Natural killer cell (primary cell): ENCODE data around the gene ANKRD28. TPM values are rescaled to one million over a fixed set of nuclear protein-coding genes. Genes with fewer than 3 reads are reported as not detected.

ENCODE experiments used
- ATAC-seq, 3 donors: fragments of 150-1000 bp in 2 of 3; fragments of 200-7000 bp in 1 of 3; cut with Tn5 transposase; 1 replicate in 1 of 3; 2 replicates in 2 of 3; pipeline ENCODE4 v1.10.0; 2021; ENCODE audit warnings: mild to moderate bottlenecking in 2 of 3, moderate library complexity in 2 of 3
- DNase-seq, 2 donors: peaks; one replicate each; pipeline versions ENCODE4 v3.0.0 to v3.0.0-alpha.2; 2013 to 2021; ENCODE audit warnings: mixed read lengths in 1 of 2
- H3K27ac ChIP-seq: one replicate; pipeline ENCODE4 v1.5.1; 2013; ENCODE audit warnings: mild to moderate bottlenecking, low read length
- H3K27me3 ChIP-seq: one replicate; pipeline ENCODE4 v1.6.1; 2013; ENCODE audit warnings: low read length; ENCODE audit not compliant: control insufficient read depth, insufficient read depth
- H3K36me3 ChIP-seq: one replicate; pipeline ENCODE4 v1.6.1; 2013; ENCODE audit warnings: low read length; ENCODE audit not compliant: control insufficient read depth, insufficient read depth
- H3K4me1 ChIP-seq: one replicate; pipeline ENCODE4 v1.6.1; 2013; ENCODE audit warnings: low read length; ENCODE audit not compliant: control insufficient read depth, insufficient read depth
- H3K4me3 ChIP-seq: one replicate; pipeline ENCODE4 v1.5.1; 2013; ENCODE audit warnings: low read length
- H3K9me3 ChIP-seq: one replicate; pipeline ENCODE4 v1.6.1; 2013; ENCODE audit warnings: low read length; ENCODE audit not compliant: control insufficient read depth, insufficient read depth
- H3K27ac Mint-ChIP-seq, 2 donors: one replicate each; pipeline ENCODE4 v1.8.0; 2022; ENCODE audit warnings: mild to moderate bottlenecking in 2 of 2, mixed read lengths in 2 of 2, moderate library complexity in 1 of 2
- H3K27me3 Mint-ChIP-seq, 2 donors: one replicate each; pipeline ENCODE4 v1.8.0; 2022; ENCODE audit warnings: low read depth in 2 of 2, mixed read lengths in 2 of 2
- H3K36me3 Mint-ChIP-seq: one replicate; pipeline ENCODE4 v1.8.0; 2022; ENCODE audit warnings: mixed read lengths
- H3K4me1 Mint-ChIP-seq, 2 donors: one replicate each; pipeline ENCODE4 v1.8.0; 2022; ENCODE audit warnings: mixed read lengths in 2 of 2
- H3K4me3 Mint-ChIP-seq: one replicate; pipeline ENCODE4 v1.8.0; 2022; ENCODE audit warnings: mild to moderate bottlenecking, moderate library complexity, mixed read lengths
- H3K9me3 Mint-ChIP-seq, 2 donors: one replicate each; pipeline ENCODE4 v1.8.0; 2022; ENCODE audit warnings: mixed read lengths in 2 of 2
- CTCF ChIP-seq: fragments of 200-600 bp; IDR thresholded peaks from one replicate; pipeline ENCODE4 v1.8.0; 2022; ENCODE audit warnings: antibody characterized with exemption
- WGBS: methylation state at CpG from one replicate; pipeline ENCODE4 v1.1.7; 2013; ENCODE audit warnings: missing lambda C conversion rate; ENCODE audit not compliant: insufficient coverage; 5-methylcytosine and 5-hydroxymethylcytosine counted together
- intact Hi-C: fragments of 100-400 bp; cut with micrococcal nuclease; formaldehyde crosslinking; loops from one replicate; pipeline ENCODE4 v1.14.2; 2022
- total RNA-seq, 4 donors: library from RNA; stranded (reverse); fragments of 120-200 nt in 1 of 4; gene quantifications; one replicate each; pipeline versions ENCODE4 v1.2.3 to v1.2.4, GENCODE V29; 2013 to 2022

The ANKRD28 gene
- total RNA-seq, 3 donors from 2014 or later (not counting 1 experiment from before 2014, with no cell fraction given) = 58.0 to 99.7 (median 91.7) TPM

DNA sequence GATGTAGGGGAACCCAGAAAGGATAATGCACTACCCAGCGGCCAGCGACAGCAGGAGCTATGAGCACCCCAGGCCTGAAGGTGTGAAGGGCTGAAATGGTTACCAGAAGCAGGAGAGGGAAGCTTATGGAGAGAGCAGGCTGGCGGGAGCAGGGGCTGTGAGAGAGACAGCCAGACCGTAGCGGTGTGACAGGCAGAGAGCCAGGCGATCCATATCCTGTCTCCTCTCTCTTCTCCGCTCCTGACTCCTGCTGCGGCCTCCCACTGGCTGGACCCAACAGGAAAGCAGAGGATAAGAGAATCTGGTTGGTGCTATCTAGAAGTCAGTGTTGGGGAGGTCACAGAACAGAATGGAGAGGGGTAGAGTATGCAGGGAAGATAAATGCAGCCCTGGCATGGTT, 146.4 kb downstream of the ANKRD28 start:
- H3K36me3 Mint-ChIP-seq = peaks cover 6% of the 10 kb centered on the region
- no peak overlapping the region for H3K27ac ChIP-seq
- 94% methylated on average over 8 of the region's 8 CpGs for WGBS
- H3K4me1 ChIP-seq = peaks cover 31% of the 10 kb centered on the region
- no peaks in the 10 kb centered on the region for H3K27me3 ChIP-seq
- no peak overlapping the region for H3K27ac Mint-ChIP-seq
- peaks cover 11% of the 10 kb centered on the region for H3K9me3 ChIP-seq
- intact Hi-C loops = no loop called here
- H3K4me3 Mint-ChIP-seq = no peak overlapping the region
- H3K36me3 ChIP-seq = no peaks in the 10 kb centered on the region
- peaks cover 43 to 53% of the 10 kb centered on the region in 2 donors for H3K4me1 Mint-ChIP-seq
- no peak for DNase-seq
- ATAC-seq = no peak
- peaks cover 3 to 5% of the 10 kb centered on the region in 2 donors for H3K9me3 Mint-ChIP-seq
- H3K4me3 ChIP-seq = no peak overlapping the region
- TF ChIP-seq CTCF = no peak
- peaks cover 0 to 22% of the 10 kb centered on the region in 2 donors for H3K27me3 Mint-ChIP-seq

- no peak overlapping the region for H3K4me3 ChIP-seq
- H3K4me1 Mint-ChIP-seq = peaks cover 58 to 68% of the 10 kb centered on the region in 2 donors
- H3K27ac Mint-ChIP-seq = peak overlapping the region in 1 of 2 donors; percentile 33
- no peak overlapping the region for H3K27ac ChIP-seq
- H3K27me3 ChIP-seq = no peaks in the 10 kb centered on the region
- ATAC-seq (no peak), DNase-seq (no peak)
- no peaks in the 10 kb centered on the region for H3K36me3 ChIP-seq
- WGBS = 91% methylated on average over 5 of the region's 5 CpGs
- peaks cover 46% of the 10 kb centered on the region for H3K4me1 ChIP-seq
- no peaks in the 10 kb centered on the region for H3K36me3 Mint-ChIP-seq
- no peak for TF ChIP-seq CTCF
- peaks cover 0 to 22% of the 10 kb centered on the region in 2 donors for H3K27me3 Mint-ChIP-seq
- intact Hi-C loops = no loop called here
- no peaks in the 10 kb centered on the region for H3K9me3 Mint-ChIP-seq
- H3K4me3 Mint-ChIP-seq = no peak overlapping the region
- H3K9me3 ChIP-seq = no peaks in the 10 kb centered on the region
Observed at GRCh38 chr3:15649858-15650257, 147.9 kb downstream of the ANKRD28 start.

GRCh38 chr3:15649341-15649740, 148.4 kb downstream of the ANKRD28 start:
- Mint-ChIP-seq H3K4me1 (peaks cover 58 to 68% of the 10 kb centered on the region in 2 donors), H3K27me3 (peaks cover 0 to 22% of the 10 kb centered on the region in 2 donors), H3K9me3 (no peaks in the 10 kb centered on the region), H3K36me3 (no peaks in the 10 kb centered on the region), H3K27ac (peak overlapping the region in 1 of 2 donors; percentile 33), H3K4me3 (no peak overlapping the region)
- TF ChIP-seq CTCF = no peak
- no peaks in the 10 kb centered on the region for H3K36me3 ChIP-seq
- peaks cover 51% of the 10 kb centered on the region for H3K4me1 ChIP-seq
- 98% methylated on average over 3 of the region's 3 CpGs for WGBS
- H3K27me3 ChIP-seq = no peaks in the 10 kb centered on the region
- DNase-seq = no peak
- no peak overlapping the region for H3K4me3 ChIP-seq
- no peaks in the 10 kb centered on the region for H3K9me3 ChIP-seq
- H3K27ac ChIP-seq = no peak overlapping the region
- intact Hi-C loops = no loop called here
- ATAC-seq = no peak

- no peaks in the 10 kb centered on the region for H3K36me3 ChIP-seq
- peak; percentile 80 to 87 (median 81) for ATAC-seq
- no peaks in the 10 kb centered on the region for H3K36me3 Mint-ChIP-seq
- TF ChIP-seq CTCF = no peak
- H3K27ac ChIP-seq = peak overlapping the region; percentile 16
- H3K27me3 ChIP-seq = no peaks in the 10 kb centered on the region
- intact Hi-C loops = loop anchor here (1.0 kb wide), 1 partner anchor 84 kb away; no protein-coding TSS in a partner anchor
- H3K27me3 Mint-ChIP-seq = peaks cover 0 to 20% of the 10 kb centered on the region in 2 donors
- no peaks in the 10 kb centered on the region for H3K9me3 Mint-ChIP-seq
- H3K4me1 ChIP-seq = peaks cover 51% of the 10 kb centered on the region
- H3K9me3 ChIP-seq = no peaks in the 10 kb centered on the region
- no peak overlapping the region for H3K4me3 ChIP-seq
- peak overlapping the region; percentile 83 to 94 for H3K27ac Mint-ChIP-seq
- peak overlapping the region; percentile 92 for H3K4me3 Mint-ChIP-seq
- DNase-seq = peak; percentile 51 to 78
- 10% methylated on average over 4 of the region's 4 CpGs for WGBS
- peaks cover 58 to 63% of the 10 kb centered on the region in 2 donors for H3K4me1 Mint-ChIP-seq
Observed at GRCh38 chr3:15647611-15648167, 150.1 kb downstream of the ANKRD28 start.
